GM18909 (cell line): ENCODE data around the gene OFD1.
"Not testable (repeated sequence)": the region's sequence is repeated elsewhere in the genome, so short reads cannot be mapped to it uniquely, and the experiment has no call there.

Source experiments
- ATAC-seq: cut with Tn5 transposase; IDR thresholded peaks from one replicate; pipeline ENCODE4 v1.9.1; 2021; ENCODE audit warnings: mild to moderate bottlenecking; ENCODE audit not compliant: unreplicated experiment, poor library complexity

The OFD1 gene

DNA sequence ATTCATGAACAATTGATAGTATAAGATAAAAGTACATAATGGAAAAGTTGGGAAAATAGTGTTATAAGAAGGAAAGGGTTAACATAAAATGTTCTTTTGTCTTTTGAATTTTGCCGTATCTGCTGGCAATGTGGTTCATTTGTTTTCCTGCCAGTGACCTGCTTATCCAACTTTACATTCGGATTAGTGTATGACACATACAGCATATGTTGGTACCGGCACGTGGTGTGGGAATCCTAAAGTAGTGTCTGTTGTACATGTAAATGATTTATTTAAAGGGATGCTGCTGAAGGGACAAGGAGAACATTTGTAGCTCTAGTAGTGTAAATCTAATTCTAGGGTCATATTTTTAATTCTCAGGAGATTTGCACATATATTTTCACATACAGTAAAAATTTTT lies 34.2 kb upstream of the OFD1 start:
- ATAC-seq: no peak

DNA sequence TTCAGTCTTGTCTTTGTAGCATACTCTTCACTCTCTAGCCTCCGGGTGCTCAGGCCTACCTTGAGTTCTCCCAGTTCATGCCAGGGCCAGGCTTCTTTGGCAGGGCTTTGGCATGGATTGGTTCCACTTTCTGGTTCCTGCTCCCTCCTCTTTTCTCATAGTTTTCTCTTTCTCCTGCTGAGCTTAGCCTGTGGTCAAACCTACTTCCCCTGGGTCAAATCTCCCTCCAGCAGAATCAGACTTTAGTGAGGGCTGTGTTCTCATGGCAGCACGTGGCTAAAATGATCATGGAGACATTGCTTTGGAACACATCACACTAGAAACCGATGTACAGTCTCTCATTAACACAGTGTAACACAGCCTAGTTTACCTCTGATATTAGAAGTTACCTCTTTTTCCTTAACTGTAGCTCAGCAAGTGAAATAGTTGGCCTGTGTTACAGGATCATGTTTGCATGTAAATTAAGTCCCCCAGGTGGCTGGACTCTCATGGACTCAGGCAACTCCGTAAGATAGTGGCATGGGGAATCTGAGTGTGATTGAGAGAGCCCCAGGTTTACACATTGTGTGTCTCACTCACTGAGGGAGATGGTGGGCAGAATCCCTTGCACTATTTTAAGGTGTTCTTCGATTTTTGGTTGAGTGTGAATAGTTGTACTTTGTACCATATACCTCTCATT lies 32.3 kb upstream of the OFD1 start:
- no peak for ATAC-seq

DNA sequence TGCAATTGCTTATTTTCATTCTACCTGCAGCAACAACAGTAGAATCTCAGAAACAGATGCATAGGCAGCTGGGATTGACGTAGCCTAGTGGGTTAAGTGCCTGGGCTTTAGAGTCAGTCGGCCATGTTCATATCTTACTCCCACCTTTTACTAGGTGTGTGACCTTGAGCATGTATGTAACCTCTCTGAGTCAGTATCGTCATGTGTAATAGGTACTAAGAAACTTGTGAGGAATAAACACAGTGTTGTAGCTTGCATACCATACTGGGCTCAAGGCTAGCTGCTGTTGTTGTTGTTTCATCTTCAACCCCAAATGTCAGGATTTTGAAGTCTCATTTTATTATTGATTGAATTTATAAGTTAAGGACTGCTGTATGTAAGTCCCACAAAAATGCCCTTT lies 31.4 kb upstream of the OFD1 start:
- no peak for ATAC-seq

GRCh38 chrX:13703589-13703988 lies 31.0 kb upstream of the OFD1 start:
- ATAC-seq: no peak

DNA sequence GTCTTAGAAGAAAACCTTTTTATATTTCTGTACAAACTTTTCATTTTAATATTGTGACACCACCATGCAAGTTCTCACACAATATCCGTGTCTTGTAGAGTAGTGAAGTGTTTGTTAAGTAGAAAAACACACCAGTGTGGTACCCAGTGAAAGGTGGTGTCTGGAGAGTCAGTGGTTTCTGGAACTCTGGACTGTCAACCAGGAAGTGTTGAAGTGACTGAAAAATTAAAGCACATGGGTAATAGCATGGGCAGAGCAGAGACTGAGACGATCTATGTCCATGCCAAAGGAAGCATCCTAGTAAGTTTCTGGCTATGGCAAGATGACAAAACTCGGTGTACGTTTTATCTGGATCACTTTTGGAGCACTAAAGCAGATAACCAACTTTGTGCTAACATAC lies 23.4 kb upstream of the OFD1 start:
- no peak for ATAC-seq

- no peak for ATAC-seq
Measured at GRCh38 chrX:13716455-13716854, 18.1 kb upstream of the OFD1 start.

DNA sequence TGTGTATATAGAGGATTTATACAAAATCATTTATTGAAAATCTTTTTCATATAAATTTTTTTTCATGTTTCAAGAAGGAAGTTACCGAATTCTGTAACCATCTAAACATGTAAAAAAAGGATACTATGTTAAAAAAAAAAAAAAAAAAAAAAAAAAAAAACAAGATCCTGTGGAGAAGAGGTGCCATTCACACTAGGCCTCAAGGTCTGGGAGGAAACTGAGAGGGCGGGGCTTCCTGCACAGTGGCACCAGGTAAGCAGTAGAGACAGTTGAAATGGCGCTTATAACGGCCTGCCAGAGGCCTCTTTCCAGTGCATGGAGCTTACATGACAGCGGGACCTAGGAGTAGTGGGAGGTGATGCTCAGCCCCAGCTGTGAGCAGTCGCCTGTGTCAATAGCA lies 17.6 kb upstream of the OFD1 start:
- ATAC-seq: no peak

GRCh38 chrX:13717700-13718472 lies 16.7 kb upstream of the OFD1 start:
- no peak for ATAC-seq

- no peak for ATAC-seq
Measured at GRCh38 chrX:13719192-13719856, 15.2 kb upstream of the OFD1 start.

DNA sequence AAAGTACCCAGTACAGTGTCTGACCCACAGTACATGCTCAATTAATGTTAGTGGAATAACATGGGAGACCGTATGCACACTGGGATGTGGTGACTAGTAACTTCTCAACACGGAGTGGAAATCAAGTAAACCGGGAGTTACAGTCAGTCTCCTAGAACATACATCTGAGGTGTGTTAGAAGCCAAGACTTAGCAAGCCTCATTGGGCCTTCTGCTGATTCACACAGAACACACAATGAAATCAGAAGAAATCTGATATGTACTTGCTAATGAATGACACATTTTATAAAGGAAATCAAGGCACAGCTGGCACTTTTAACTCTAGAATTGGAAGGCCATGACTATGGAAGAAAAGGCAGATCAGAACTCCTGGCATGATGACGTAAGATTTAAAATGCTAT lies 13.2 kb upstream of the OFD1 start:
- no peak for ATAC-seq

GRCh38 chrX:13721819-13722519 lies 12.6 kb upstream of the OFD1 start:
- ATAC-seq: no peak

GRCh38 chrX:13724878-13725277 lies 9.7 kb upstream of the OFD1 start:
- not testable (repeated sequence) for ATAC-seq

- not testable (repeated sequence) for ATAC-seq
Measured at GRCh38 chrX:13726583-13726982, 8.0 kb upstream of the OFD1 start.

DNA sequence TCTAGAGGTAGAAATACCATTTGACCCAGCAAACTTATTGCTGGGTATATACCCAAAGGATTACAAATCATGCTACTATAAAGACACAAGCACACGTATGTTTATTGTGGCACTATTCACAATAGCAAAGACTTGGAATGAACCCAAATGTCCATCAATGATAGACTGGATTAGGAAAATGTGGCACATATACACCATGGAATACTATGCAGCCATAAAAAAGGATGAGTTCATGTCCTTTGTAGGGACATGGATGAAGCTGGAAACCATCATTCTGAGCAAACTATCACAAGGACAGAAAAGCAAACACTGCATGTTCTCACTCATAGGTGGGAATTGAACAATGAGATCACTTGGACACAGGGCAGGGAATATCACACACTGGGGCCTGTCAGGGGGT lies 4.0 kb upstream of the OFD1 start:
- not testable (repeated sequence) for ATAC-seq

- no peak for ATAC-seq
Measured at GRCh38 chrX:13732246-13733067, 2.1 kb upstream of the OFD1 start.

- ATAC-seq: no peak
Measured at GRCh38 chrX:13733506-13733905, 1.0 kb upstream of the OFD1 start.

DNA sequence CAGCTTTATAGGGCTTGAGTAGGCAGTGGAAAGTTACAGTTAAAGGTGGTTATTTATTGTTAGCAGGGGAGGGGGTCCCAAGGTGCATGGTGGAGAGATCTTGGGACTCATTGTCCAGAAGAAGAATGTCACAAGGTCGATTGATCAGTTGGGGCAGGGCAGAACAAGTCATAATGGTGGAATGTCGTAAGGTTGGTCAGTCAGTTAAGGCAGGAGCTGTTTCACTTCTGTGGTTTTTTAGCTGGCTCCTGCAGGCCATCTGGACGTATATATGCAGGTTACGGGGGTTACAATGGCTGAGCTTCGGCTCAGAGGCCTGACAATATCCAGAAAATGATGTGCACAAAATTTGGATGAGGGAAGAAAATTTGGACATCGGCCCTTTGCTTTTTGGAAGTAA lies 7.1 kb downstream of the OFD1 start:
- no peak for ATAC-seq

DNA sequence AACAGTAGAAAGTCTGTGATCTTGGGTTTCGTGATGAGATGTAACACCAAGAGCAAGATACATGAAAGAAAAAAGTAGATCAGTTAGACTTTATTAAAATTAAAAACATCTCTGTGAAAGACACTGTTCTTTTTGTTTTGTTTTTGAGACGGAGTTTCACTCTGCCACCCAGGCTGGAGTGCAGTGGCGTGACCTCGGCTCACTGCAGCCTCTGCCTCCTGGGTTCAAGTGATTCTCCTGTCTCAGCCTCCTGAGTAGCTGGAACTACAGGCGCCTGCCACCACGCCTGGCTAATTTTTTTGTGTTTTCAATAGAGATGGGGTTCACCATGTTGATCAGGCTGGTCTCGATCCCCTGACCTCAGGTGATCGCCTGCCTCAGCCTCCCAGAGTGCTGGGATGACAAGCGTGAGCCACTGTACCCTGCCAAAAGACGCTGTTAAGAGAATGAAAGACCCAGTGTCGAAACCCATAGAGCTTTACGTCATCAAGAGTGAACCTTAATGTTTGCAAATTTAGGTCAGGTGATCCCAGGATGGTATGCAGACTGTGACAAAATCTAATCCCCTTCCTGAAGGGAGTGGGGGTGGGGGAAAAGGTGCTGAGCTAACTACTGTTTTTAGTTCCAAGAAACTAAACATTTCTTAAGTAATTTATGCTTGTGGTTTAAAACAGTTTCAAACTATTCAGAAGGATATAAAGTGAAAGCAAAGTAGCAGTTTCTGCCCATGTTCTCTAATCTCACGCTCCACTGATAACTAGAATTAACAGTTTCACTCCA lies 8.0 kb downstream of the OFD1 start:
- ATAC-seq: peak; percentile 91

DNA sequence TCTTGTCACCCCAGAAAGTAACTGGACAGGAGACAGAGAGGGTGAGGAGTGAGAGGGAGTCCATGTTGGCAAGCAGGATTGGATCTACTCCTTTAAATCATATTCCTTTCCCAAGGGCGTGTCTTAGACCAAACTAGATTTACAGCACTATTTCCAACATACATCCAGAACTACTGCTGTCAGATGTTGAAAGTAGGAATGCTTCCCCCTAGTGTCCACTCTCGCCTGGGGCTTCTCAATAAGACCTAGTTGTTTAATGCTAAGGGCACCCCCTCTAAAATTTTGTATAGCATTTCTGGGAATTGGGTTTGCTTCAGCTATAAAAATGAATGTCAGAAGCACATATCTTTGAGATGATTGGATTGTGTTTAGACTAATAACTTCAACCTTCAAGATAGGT lies 13.3 kb downstream of the OFD1 start:
- no peak for ATAC-seq
